Frontal cortex (tissue), 4 donors: ENCODE data around the gene DRAM1. TPM values are rescaled to one million over a fixed set of nuclear protein-coding genes. Genes with fewer than 3 reads are reported as not detected.

ENCODE experiments used
- DNase-seq, 2 donors: peaks; one replicate each; pipeline ENCODE4 v3.0.0; 2012; ENCODE audit warnings: low spot score in 2 of 2
- FAIRE-seq: peaks from 2 replicates; lab custom pipeline; 2012; peaks lifted over from hg19 to GRCh38; lab: Jason Lieb, UNC
- small RNA-seq: library from RNA; depleted of rRNA; stranded (forward); fragments of <200 nt; gene quantifications from one replicate; pipeline ENCODE3, GENCODE V24; 2014
- total RNA-seq: library from RNA; depleted of rRNA; stranded (reverse); fragments of >200 nt; gene quantifications from one replicate; pipeline ENCODE4 v1.2.3, GENCODE V29; 2014
- donor health status: control.
- donor health status: control.
- donor health status: control.

The DRAM1 gene
- total RNA-seq, 1 donor from 2014 or later: 0.82 TPM

DNA sequence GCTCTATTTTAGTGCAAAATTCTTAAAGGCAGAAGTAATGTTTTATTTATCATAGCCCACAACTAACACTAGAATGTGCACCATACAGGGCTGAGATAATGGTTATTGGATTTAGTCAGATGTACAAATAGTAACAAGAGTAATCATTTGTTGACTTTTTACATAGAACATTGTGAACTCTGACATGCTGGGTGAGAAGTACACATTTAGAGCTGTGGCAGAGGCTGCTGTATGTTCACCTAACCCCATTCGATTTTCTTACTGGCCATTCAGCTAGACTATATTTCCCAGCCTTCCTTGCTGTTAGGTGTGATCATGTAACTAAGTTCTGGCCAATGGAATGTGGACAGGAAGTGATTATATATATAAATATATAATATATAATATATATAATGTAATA is 89.1 kb downstream of the DRAM1 start:
- no peak for DNase-seq
- no peak for FAIRE-seq

DNA sequence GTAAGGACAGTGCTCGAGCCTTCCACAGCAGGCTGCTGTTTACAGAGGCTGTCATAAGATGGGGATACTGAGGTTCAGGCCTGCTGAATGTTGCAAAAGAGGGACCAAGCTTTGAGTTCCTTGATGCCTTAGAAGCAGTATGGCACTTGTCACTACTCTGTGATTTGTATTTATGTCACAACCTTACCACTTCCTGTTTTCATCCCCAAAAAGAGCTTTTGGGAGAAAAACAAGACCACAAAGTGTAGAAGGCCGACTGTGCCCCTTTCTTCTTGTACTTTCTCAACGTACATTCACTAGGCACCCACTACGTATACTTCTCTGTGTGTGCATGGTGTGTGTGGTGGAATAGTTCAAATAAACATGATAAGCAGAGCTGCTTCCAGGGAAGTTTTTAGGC is 90.1 kb downstream of the DRAM1 start:
- no peak for FAIRE-seq

DNA sequence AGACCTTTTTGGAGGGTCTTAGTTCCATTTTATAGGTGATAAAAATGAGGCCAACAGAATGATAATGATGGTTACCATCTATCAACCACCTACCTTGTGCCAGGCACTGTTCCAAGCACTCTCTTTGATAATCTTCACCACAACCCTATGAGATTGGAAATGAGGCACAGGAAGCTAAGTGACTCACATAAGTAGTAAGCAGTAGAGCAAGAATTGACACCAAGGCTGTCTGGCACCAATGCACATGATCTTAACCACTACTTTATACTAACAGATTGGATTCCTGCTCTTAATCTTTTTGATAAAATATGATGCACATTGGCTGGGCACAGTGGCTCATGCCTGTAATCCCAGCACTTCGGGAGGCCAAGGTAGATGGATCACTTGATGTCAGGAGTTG is 91.4 kb downstream of the DRAM1 start:
- FAIRE-seq: no peak
- no peak for DNase-seq

More for the DNA sequence above, 90.1 kb downstream of the DRAM1 start:
- DNase-seq: no peak

Small RNA genes lying within 50 kb of the gene (small RNA-seq; reads per million reads assigned to genes)
- gene RNA5SP369 (not detected), gene RNU6-1183P (not detected)

Other genes starting within 250 kb of the DRAM1 start
- gene CHPT1, start 179.9 kb upstream of the DRAM1 start, total RNA-seq: 24.5 TPM
- 0.82 TPM for gene SYCP3, start 138.1 kb upstream of the DRAM1 start, total RNA-seq
- 139 TPM for gene GNPTAB, start 46.6 kb upstream of the DRAM1 start, total RNA-seq
- gene WASHC3, start 184.4 kb downstream of the DRAM1 start, total RNA-seq: 49.3 TPM
- gene NUP37, start 242.5 kb downstream of the DRAM1 start, total RNA-seq: 4.1 TPM
- gene PARPBP, start 242.6 kb downstream of the DRAM1 start, total RNA-seq: 6.5 TPM